ENCODE measurements around the gene BDH1. TPM values are rescaled to one million over a fixed set of nuclear protein-coding genes. Genes with fewer than 3 reads are reported as not detected.

Gene BDH1
- total RNA-seq, 1 donor from 2014 or later = 1.5 TPM

- DNase-seq (ENCODE audit: low read depth) (no peak), FAIRE-seq (no peak)
- Histone ChIP-seq H3K9me3 (ENCODE audit: insufficient read depth, low read depth, low read length) (no peaks in the 10 kb centered on the region), H3K36me3 (ENCODE audit: insufficient read depth, low read length) (no peaks in the 10 kb centered on the region), H3K4me3 (ENCODE audit: insufficient read depth, low read depth, low read length) (no peak overlapping the region), H3K4me2 (ENCODE audit: low read length) (no peak overlapping the region), H4K20me1 (ENCODE audit: insufficient read depth, low read length) (no peaks in the 10 kb centered on the region), H3K27ac (ENCODE audit: low read depth, low read length) (peak overlapping the region; percentile 71), H3K27me3 (ENCODE audit: insufficient read depth, low read length) (no peaks in the 10 kb centered on the region), H3K9ac (ENCODE audit: low read length) (no peak overlapping the region), H3K4me1 (ENCODE audit: insufficient read depth, low read length) (peaks cover 31% of the 10 kb centered on the region), H3K79me2 (ENCODE audit: insufficient read depth, low read length) (no peaks in the 10 kb centered on the region), H2AFZ (ENCODE audit: low read depth, low read length) (peak overlapping the region; percentile 12)
- Mint-ChIP-seq H3K27me3 (ENCODE audit: low read depth, unreplicated experiment) (no peaks in the 10 kb centered on the region), H3K9me3 (ENCODE audit: unreplicated experiment) (no peaks in the 10 kb centered on the region), H3K27ac (ENCODE audit: unreplicated experiment) (peak overlapping the region; percentile 53), H3K4me3 (ENCODE audit: unreplicated experiment) (no peak overlapping the region), H3K4me1 (ENCODE audit: low read depth, unreplicated experiment) (peaks cover 41% of the 10 kb centered on the region), H3K36me3 (ENCODE audit: low read depth, unreplicated experiment) (no peaks in the 10 kb centered on the region)
- no peak for TF ChIP-seq CTCF (IDR thresholded peaks at IDR 0.05; ENCODE audit: insufficient read depth, low read depth, low read length)
- no peak for TF ChIP-seq EZH2 (IDR thresholded peaks at IDR 0.05; ENCODE audit: insufficient read depth, low read length)
These were observed 90.4 kb downstream of the BDH1 start for GRCh38 chr3:197465197-197465995.

- TF ChIP-seq CTCF (IDR thresholded peaks at IDR 0.05; ENCODE audit: insufficient read depth, low read depth, low read length) (no peak), EZH2 (IDR thresholded peaks at IDR 0.05; ENCODE audit: insufficient read depth, low read length) (no peak)
- peak overlapping the region; percentile 7 for H3K27ac ChIP-seq (ENCODE audit: low read depth, low read length)
- no peaks in the 10 kb centered on the region for H3K9me3 ChIP-seq (ENCODE audit: insufficient read depth, low read depth, low read length)
- Mint-ChIP-seq H3K4me3 (ENCODE audit: unreplicated experiment) (no peak overlapping the region), H3K9me3 (ENCODE audit: unreplicated experiment) (no peaks in the 10 kb centered on the region), H3K27me3 (ENCODE audit: low read depth, unreplicated experiment) (no peaks in the 10 kb centered on the region), H3K36me3 (ENCODE audit: low read depth, unreplicated experiment) (no peaks in the 10 kb centered on the region), H3K4me1 (ENCODE audit: low read depth, unreplicated experiment) (peaks cover 41% of the 10 kb centered on the region), H3K27ac (ENCODE audit: unreplicated experiment) (peak overlapping the region; percentile 53)
- H3K4me2 ChIP-seq (ENCODE audit: low read length) = no peak overlapping the region
- DNase-seq (ENCODE audit: low read depth) (no peak), FAIRE-seq (no peak)
- no peaks in the 10 kb centered on the region for H4K20me1 ChIP-seq (ENCODE audit: insufficient read depth, low read length)
- peak overlapping the region; percentile 12 for H2AFZ ChIP-seq (ENCODE audit: low read depth, low read length)
- H3K27me3 ChIP-seq (ENCODE audit: insufficient read depth, low read length) = no peaks in the 10 kb centered on the region
- no peaks in the 10 kb centered on the region for H3K79me2 ChIP-seq (ENCODE audit: insufficient read depth, low read length)
- no peak overlapping the region for H3K9ac ChIP-seq (ENCODE audit: low read length)
- H3K36me3 ChIP-seq (ENCODE audit: insufficient read depth, low read length) = no peaks in the 10 kb centered on the region
- H3K4me3 ChIP-seq (ENCODE audit: insufficient read depth, low read depth, low read length) = no peak overlapping the region
- H3K4me1 ChIP-seq (ENCODE audit: insufficient read depth, low read length) = peaks cover 31% of the 10 kb centered on the region
These were observed 91.0 kb downstream of the BDH1 start for GRCh38 chr3:197464794-197465193.

GRCh38 chr3:197463279-197463678 lies 92.5 kb downstream of the BDH1 start:
- Mint-ChIP-seq H3K27ac (ENCODE audit: unreplicated experiment) (peak overlapping the region; percentile 50), H3K4me3 (ENCODE audit: unreplicated experiment) (no peak overlapping the region), H3K36me3 (ENCODE audit: low read depth, unreplicated experiment) (no peaks in the 10 kb centered on the region), H3K9me3 (ENCODE audit: unreplicated experiment) (no peaks in the 10 kb centered on the region), H3K4me1 (ENCODE audit: low read depth, unreplicated experiment) (peaks cover 32% of the 10 kb centered on the region), H3K27me3 (ENCODE audit: low read depth, unreplicated experiment) (no peaks in the 10 kb centered on the region)
- H3K9me3 ChIP-seq (ENCODE audit: insufficient read depth, low read depth, low read length) = no peaks in the 10 kb centered on the region
- no peaks in the 10 kb centered on the region for H3K79me2 ChIP-seq (ENCODE audit: insufficient read depth, low read length)
- peak overlapping the region; percentile 2 for H3K9ac ChIP-seq (ENCODE audit: low read length)
- DNase-seq (ENCODE audit: low read depth) = peak; percentile 70
- FAIRE-seq = no peak
- H3K4me1 ChIP-seq (ENCODE audit: insufficient read depth, low read length) = peaks cover 27% of the 10 kb centered on the region
- no peaks in the 10 kb centered on the region for H3K27me3 ChIP-seq (ENCODE audit: insufficient read depth, low read length)
- no peaks in the 10 kb centered on the region for H3K36me3 ChIP-seq (ENCODE audit: insufficient read depth, low read length)
- TF ChIP-seq CTCF (IDR thresholded peaks at IDR 0.05; ENCODE audit: insufficient read depth, low read depth, low read length) = no peak
- TF ChIP-seq EZH2 (IDR thresholded peaks at IDR 0.05; ENCODE audit: insufficient read depth, low read length) = no peak
- H3K4me3 ChIP-seq (ENCODE audit: insufficient read depth, low read depth, low read length) = no peak overlapping the region
- H3K4me2 ChIP-seq (ENCODE audit: low read length) = peak overlapping the region; percentile 26
- peak overlapping the region; percentile 57 for H3K27ac ChIP-seq (ENCODE audit: low read depth, low read length)
- no peak overlapping the region for H2AFZ ChIP-seq (ENCODE audit: low read depth, low read length)
- H4K20me1 ChIP-seq (ENCODE audit: insufficient read depth, low read length) = no peaks in the 10 kb centered on the region

Measured in astrocyte (in vitro differentiated cells and primary cell).